ENCODE data around the gene RSAD1.
A peak's percentile ranks its signal among the peaks of the same experiment; 100 is the strongest.

RSAD1 gene

GRCh38 chr17:50430821-50431618 is 47.6 kb upstream of the RSAD1 start:
- no peaks in the 10 kb centered on the region for H3K9me3 ChIP-seq (ENCODE audit: control insufficient read depth, insufficient read depth, low read depth, low read length)
- TF ChIP-seq WT1 (tag by site-specific recombination; IDR thresholded peaks at IDR 0.05) (no peak), ZNF394 (tag by site-specific recombination; IDR thresholded peaks at IDR 0.05; ENCODE audit: borderline replicate concordance) (no peak), KLF1 (tag by site-specific recombination; IDR thresholded peaks at IDR 0.05) (no peak), ZNF792 (tag by site-specific recombination; IDR thresholded peaks at IDR 0.05) (no peak), SP2 (tag by site-specific recombination; IDR thresholded peaks at IDR 0.05) (no peak), ZNF140 (tag by site-specific recombination; IDR thresholded peaks at IDR 0.05) (no peak), ZNF16 (tag by site-specific recombination; IDR thresholded peaks at IDR 0.05; ENCODE audit: low read depth) (no peak), ZNF112 (tag by site-specific recombination; IDR thresholded peaks at IDR 0.05) (no peak), ZSCAN16 (tag by site-specific recombination; IDR thresholded peaks at IDR 0.05) (no peak), GFI1B (tag by site-specific recombination; IDR thresholded peaks at IDR 0.05) (0 out of 2 replicates have a peak, but pooled peaks have one; percentile 46), ZNF654 (tag by site-specific recombination; IDR thresholded peaks at IDR 0.05; ENCODE audit: low read depth) (no peak), ZNF629 (tag by site-specific recombination; IDR thresholded peaks at IDR 0.05) (no peak), ZNF248 (tag by site-specific recombination; IDR thresholded peaks at IDR 0.05) (no peak)
- TF ChIP-seq, protein P1, sequence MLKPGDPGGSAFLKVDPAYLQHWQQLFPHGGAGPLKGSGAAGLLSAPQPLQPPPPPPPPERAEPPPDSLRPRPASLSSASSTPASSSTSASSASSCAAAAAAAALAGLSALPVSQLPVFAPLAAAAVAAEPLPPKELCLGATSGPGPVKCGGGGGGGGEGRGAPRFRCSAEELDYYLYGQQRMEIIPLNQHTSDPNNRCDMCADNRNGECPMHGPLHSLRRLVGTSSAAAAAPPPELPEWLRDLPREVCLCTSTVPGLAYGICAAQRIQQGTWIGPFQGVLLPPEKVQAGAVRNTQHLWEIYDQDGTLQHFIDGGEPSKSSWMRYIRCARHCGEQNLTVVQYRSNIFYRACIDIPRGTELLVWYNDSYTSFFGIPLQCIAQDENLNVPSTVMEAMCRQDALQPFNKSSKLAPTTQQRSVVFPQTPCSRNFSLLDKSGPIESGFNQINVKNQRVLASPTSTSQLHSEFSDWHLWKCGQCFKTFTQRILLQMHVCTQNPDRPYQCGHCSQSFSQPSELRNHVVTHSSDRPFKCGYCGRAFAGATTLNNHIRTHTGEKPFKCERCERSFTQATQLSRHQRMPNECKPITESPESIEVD (tag by site-specific recombination; IDR thresholded peaks at IDR 0.05) = 0 out of 2 replicates have a peak, but pooled peaks have one; percentile 15
- TF ChIP-seq, protein P2, sequence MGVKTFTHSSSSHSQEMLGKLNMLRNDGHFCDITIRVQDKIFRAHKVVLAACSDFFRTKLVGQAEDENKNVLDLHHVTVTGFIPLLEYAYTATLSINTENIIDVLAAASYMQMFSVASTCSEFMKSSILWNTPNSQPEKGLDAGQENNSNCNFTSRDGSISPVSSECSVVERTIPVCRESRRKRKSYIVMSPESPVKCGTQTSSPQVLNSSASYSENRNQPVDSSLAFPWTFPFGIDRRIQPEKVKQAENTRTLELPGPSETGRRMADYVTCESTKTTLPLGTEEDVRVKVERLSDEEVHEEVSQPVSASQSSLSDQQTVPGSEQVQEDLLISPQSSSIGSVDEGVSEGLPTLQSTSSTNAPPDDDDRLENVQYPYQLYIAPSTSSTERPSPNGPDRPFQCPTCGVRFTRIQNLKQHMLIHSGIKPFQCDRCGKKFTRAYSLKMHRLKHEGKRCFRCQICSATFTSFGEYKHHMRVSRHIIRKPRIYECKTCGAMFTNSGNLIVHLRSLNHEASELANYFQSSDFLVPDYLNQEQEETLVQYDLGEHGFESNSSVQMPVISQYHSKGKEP (tag by site-specific recombination; IDR thresholded peaks at IDR 0.05) = peak; percentile 34
- TF ChIP-seq, protein P3, sequence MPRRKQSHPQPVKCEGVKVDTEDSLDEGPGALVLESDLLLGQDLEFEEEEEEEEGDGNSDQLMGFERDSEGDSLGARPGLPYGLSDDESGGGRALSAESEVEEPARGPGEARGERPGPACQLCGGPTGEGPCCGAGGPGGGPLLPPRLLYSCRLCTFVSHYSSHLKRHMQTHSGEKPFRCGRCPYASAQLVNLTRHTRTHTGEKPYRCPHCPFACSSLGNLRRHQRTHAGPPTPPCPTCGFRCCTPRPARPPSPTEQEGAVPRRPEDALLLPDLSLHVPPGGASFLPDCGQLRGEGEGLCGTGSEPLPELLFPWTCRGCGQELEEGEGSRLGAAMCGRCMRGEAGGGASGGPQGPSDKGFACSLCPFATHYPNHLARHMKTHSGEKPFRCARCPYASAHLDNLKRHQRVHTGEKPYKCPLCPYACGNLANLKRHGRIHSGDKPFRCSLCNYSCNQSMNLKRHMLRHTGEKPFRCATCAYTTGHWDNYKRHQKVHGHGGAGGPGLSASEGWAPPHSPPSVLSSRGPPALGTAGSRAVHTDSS (tag by site-specific recombination; IDR thresholded peaks at IDR 0.05) = no peak
- TF ChIP-seq, protein P4, sequence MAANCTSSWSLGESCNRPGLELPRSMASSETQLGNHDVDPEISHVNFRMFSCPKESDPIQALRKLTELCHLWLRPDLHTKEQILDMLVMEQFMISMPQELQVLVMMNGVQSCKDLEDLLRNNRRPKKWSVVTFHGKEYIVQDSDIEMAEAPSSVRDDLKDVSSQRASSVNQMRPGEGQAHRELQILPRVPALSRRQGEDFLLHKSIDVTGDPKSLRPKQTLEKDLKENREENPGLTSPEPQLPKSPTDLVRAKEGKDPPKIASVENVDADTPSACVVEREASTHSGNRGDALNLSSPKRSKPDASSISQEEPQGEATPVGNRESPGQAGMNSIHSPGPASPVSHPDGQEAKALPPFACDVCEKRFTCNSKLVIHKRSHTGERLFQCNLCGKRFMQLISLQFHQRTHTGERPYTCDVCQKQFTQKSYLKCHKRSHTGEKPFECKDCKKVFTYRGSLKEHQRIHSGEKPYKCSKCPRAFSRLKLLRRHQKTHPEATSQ (tag by site-specific recombination; IDR thresholded peaks at IDR 0.05) = no peak
- TF ChIP-seq, protein P5, sequence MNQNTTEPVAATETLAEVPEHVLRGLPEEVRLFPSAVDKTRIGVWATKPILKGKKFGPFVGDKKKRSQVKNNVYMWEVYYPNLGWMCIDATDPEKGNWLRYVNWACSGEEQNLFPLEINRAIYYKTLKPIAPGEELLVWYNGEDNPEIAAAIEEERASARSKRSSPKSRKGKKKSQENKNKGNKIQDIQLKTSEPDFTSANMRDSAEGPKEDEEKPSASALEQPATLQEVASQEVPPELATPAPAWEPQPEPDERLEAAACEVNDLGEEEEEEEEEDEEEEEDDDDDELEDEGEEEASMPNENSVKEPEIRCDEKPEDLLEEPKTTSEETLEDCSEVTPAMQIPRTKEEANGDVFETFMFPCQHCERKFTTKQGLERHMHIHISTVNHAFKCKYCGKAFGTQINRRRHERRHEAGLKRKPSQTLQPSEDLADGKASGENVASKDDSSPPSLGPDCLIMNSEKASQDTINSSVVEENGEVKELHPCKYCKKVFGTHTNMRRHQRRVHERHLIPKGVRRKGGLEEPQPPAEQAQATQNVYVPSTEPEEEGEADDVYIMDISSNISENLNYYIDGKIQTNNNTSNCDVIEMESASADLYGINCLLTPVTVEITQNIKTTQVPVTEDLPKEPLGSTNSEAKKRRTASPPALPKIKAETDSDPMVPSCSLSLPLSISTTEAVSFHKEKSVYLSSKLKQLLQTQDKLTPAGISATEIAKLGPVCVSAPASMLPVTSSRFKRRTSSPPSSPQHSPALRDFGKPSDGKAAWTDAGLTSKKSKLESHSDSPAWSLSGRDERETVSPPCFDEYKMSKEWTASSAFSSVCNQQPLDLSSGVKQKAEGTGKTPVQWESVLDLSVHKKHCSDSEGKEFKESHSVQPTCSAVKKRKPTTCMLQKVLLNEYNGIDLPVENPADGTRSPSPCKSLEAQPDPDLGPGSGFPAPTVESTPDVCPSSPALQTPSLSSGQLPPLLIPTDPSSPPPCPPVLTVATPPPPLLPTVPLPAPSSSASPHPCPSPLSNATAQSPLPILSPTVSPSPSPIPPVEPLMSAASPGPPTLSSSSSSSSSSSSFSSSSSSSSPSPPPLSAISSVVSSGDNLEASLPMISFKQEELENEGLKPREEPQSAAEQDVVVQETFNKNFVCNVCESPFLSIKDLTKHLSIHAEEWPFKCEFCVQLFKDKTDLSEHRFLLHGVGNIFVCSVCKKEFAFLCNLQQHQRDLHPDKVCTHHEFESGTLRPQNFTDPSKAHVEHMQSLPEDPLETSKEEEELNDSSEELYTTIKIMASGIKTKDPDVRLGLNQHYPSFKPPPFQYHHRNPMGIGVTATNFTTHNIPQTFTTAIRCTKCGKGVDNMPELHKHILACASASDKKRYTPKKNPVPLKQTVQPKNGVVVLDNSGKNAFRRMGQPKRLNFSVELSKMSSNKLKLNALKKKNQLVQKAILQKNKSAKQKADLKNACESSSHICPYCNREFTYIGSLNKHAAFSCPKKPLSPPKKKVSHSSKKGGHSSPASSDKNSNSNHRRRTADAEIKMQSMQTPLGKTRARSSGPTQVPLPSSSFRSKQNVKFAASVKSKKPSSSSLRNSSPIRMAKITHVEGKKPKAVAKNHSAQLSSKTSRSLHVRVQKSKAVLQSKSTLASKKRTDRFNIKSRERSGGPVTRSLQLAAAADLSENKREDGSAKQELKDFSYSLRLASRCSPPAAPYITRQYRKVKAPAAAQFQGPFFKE (tag by site-specific recombination; IDR thresholded peaks at IDR 0.05; ENCODE audit: borderline replicate concordance) = no peak
- ChIA-PET CTCF (interaction anchor here (0.7 to 9.9 kb wide), 5 partner anchors 12 to 49 kb away, joined by 3 to 71 read pairs (median 3); partner anchors contain the start of gene LRRC59), POLR2A (interaction anchor here (0.6 to 1.6 kb wide), 4 partner anchors 11 to 294 kb away, joined by 3 to 6 read pairs (median 4); partner anchors contain the start of gene LRRC59)
- no peak overlapping the region for H3K4me3 ChIP-seq (ENCODE audit: low read depth, low read length)
- H3K27ac ChIP-seq (ENCODE audit: extremely low read depth, low read depth, low read length) = no peak overlapping the region
- H3K36me3 ChIP-seq (ENCODE audit: control insufficient read depth in 2 of 2, insufficient read depth in 1 of 2, low read length in 2 of 2) = peaks cover 4 to 15% of the 10 kb centered on the region in 2 experiments; a peak in 2 of 3 replicates
- H3K4me1 ChIP-seq (ENCODE audit: control insufficient read depth, insufficient read depth, low read length) = peaks cover 7% of the 10 kb centered on the region; the same call in 1 of the 2 replicates
